ENCODE data around the gene CD4. TPM values are rescaled to one million over a fixed set of nuclear protein-coding genes. Genes with fewer than 3 reads are reported as not detected.

Gene CD4
- total RNA-seq, 2 donors from 2014 or later, result 0.77 to 1.3 TPM

DNA sequence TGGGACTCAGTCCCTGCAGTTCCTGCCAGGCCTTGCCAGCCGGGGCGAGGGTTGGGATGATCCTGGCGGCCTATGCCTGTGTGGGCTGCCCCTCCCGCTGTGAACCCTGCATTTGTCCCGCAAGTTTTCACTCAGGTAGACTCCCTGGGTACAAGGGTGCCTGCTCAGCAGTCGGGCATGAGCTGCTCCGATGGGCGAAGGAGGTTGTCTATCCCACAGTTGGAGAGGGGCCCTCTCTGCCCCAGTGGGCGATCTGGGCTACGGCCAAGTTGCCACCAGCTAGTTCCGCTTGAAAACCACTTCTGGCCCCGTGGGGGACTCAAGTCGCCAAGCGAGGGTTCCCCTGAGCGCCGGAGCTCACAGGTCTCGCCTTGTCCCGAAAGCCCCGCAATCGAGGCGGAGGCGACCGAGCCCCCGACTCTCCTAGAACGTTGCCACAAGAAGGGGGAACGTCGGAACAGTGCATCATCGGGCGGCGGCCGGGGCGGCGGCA, 77.6 kb downstream of the CD4 start:
- Mint-ChIP-seq H3K27me3 (ENCODE audit: insufficient read depth) (no peaks in the 10 kb centered on the region), H3K4me3 (peak overlapping the region; percentile 95), H3K9me3 (no peaks in the 10 kb centered on the region), H3K36me3 (ENCODE audit: low read depth) (peaks cover 70% of the 10 kb centered on the region), H3K4me1 (peaks cover 53% of the 10 kb centered on the region), H3K27ac (peak overlapping the region; percentile 96)
- H3K27ac ChIP-seq (ENCODE audit: low read depth, low read length), result no peak overlapping the region
- TF ChIP-seq, protein P1, sequence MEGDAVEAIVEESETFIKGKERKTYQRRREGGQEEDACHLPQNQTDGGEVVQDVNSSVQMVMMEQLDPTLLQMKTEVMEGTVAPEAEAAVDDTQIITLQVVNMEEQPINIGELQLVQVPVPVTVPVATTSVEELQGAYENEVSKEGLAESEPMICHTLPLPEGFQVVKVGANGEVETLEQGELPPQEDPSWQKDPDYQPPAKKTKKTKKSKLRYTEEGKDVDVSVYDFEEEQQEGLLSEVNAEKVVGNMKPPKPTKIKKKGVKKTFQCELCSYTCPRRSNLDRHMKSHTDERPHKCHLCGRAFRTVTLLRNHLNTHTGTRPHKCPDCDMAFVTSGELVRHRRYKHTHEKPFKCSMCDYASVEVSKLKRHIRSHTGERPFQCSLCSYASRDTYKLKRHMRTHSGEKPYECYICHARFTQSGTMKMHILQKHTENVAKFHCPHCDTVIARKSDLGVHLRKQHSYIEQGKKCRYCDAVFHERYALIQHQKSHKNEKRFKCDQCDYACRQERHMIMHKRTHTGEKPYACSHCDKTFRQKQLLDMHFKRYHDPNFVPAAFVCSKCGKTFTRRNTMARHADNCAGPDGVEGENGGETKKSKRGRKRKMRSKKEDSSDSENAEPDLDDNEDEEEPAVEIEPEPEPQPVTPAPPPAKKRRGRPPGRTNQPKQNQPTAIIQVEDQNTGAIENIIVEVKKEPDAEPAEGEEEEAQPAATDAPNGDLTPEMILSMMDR (conservative IDR thresholded peaks at IDR 0.05), result peak; percentile 13
- DNase-seq, result no peak
- peaks cover 56% of the 10 kb centered on the region for H3K36me3 ChIP-seq (ENCODE audit: control insufficient read depth, insufficient read depth, low read length)
- whole genome bisulfite sequencing, 2 experiments (ENCODE audit: insufficient coverage in 1 of 2, insufficient read length in 1 of 2), result 10 to 42% methylated on average over 10 to 33 of the region's 33 CpGs
- no peaks in the 10 kb centered on the region for H3K9me3 ChIP-seq (ENCODE audit: control insufficient read depth, low read length)
- H3K27me3 ChIP-seq (ENCODE audit: control insufficient read depth, insufficient read depth, low read length, poor library complexity, severe bottlenecking), result no peaks in the 10 kb centered on the region
- H3K4me1 ChIP-seq (ENCODE audit: control insufficient read depth, insufficient read depth, low read length), result peaks cover 8% of the 10 kb centered on the region
- peak overlapping the region; percentile 30 for H3K9ac ChIP-seq (ENCODE audit: extremely low read depth, low read length, poor library complexity, severe bottlenecking)
- H3K4me3 ChIP-seq (ENCODE audit: low read length), result peak overlapping the region; percentile 73

DNA sequence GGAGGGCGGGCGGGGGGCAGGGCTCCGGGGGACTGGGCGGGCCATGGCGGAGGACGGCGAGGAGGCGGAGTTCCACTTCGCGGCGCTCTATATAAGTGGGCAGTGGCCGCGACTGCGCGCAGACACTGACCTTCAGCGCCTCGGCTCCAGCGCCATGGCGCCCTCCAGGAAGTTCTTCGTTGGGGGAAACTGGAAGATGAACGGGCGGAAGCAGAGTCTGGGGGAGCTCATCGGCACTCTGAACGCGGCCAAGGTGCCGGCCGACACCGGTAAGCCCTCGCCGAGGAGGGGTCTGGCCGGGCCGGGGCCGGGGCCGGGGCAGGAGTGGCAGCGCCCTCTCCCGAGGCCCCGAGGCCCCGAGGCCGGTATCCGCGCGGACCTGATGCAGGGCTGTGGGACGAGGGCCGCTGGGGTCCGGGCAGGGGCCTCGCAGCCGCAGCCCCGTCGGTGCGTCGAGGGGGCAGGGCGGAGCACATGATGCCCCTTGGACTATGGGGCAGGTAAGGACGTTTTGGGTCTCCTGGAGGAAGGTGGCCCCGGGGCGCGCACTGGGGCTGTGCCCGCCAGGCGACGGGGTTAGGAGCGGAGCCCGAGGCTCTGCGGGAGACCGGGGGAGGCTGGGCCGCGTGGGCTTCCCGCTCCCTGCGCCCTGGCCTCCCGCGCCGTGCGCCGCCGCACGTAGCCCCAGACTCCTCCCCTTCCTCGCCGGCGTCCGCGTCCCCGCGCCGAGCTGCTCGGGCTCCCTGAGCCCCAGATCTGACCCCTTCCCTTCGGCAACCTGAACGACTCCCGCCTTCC, 78.3 kb downstream of the CD4 start, which contains the start of gene TPI1:
TPI1 (plus strand) TSS at position 119 of the 798 bp plus-strand sequence; CDS start at position 155, 36 bp downstream.
- Mint-ChIP-seq H3K4me1 (peaks cover 57% of the 10 kb centered on the region), H3K27ac (peak within 1 kb of the TSS; percentile 96), H3K27me3 (ENCODE audit: insufficient read depth) (no peaks in the 10 kb centered on the region), H3K9me3 (no peaks in the 10 kb centered on the region), H3K4me3 (peak within 1 kb of the TSS; percentile 95), H3K36me3 (ENCODE audit: low read depth) (peaks cover 68% of the 10 kb centered on the region)
- WGBS, 2 experiments (ENCODE audit: insufficient coverage in 1 of 2, insufficient read length in 1 of 2), result 0% methylated on average over 18 to 84 of the region's 86 CpGs
- peak; percentile 96 for DNase-seq
- Histone ChIP-seq H3K4me1 (ENCODE audit: control insufficient read depth, insufficient read depth, low read length) (peaks cover 8% of the 10 kb centered on the region), H3K9me3 (ENCODE audit: control insufficient read depth, low read length) (no peaks in the 10 kb centered on the region), H3K9ac (ENCODE audit: extremely low read depth, low read length, poor library complexity, severe bottlenecking) (peak within 1 kb of the TSS; percentile 77), H3K36me3 (ENCODE audit: control insufficient read depth, insufficient read depth, low read length) (peaks cover 53% of the 10 kb centered on the region), H3K4me3 (ENCODE audit: low read length) (peak within 1 kb of the TSS; percentile 99), H3K27me3 (ENCODE audit: control insufficient read depth, insufficient read depth, low read length, poor library complexity, severe bottlenecking) (no peaks in the 10 kb centered on the region), H3K27ac (ENCODE audit: low read depth, low read length) (peak within 1 kb of the TSS; percentile 68)
- TF ChIP-seq, protein P1 (conservative IDR thresholded peaks at IDR 0.05), result no peak

DNA sequence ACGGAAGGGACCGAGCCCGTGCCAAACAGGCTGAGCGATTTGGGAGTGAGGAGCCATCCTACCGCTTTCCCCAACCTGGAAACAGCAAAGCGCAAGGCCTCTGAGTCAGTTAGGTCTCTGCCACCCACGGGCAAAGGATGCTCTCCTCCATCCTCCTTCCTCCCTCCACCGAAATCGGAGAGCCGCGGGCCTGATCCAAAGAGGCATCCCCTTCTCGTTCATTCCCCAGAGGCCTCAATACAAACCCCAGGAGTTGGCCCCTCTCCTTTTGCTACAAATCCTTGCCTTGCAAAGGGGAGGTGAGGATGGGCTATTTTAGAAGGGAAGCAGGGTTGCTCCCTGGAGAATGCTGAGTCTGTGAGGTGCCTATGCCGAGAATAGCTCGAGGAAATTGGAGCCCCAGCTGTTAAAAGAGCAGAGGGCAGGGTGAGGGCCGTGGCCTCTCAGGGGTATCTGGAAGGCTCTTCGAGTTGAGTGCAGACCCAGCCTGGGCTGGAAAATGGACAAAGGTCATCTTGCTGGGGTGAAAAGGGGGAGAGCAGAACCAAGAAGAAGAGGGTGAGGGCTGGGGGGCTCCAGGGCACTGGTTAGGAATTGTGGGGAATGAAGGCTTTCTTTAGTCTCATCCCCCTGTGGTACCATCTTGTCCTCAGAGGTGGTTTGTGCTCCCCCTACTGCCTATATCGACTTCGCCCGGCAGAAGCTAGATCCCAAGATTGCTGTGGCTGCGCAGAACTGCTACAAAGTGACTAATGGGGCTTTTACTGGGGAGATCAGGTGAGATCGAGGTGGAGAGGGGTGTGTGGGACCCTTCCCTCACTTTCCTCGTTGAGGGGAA, 79.1 kb downstream of the CD4 start:
- H3K4me1 ChIP-seq (ENCODE audit: control insufficient read depth, insufficient read depth, low read length), result peaks cover 8% of the 10 kb centered on the region
- H3K9me3 Mint-ChIP-seq, result no peaks in the 10 kb centered on the region
- H3K4me1 Mint-ChIP-seq, result peaks cover 57% of the 10 kb centered on the region
- no peaks in the 10 kb centered on the region for H3K27me3 Mint-ChIP-seq (ENCODE audit: insufficient read depth)
- peaks cover 45% of the 10 kb centered on the region for H3K36me3 ChIP-seq (ENCODE audit: control insufficient read depth, insufficient read depth, low read length)
- H3K4me3 Mint-ChIP-seq, result peak overlapping the region; percentile 95
- TF ChIP-seq, protein P1 (conservative IDR thresholded peaks at IDR 0.05), result no peak
- peak overlapping the region; percentile 93 for H3K27ac Mint-ChIP-seq
- H3K27ac ChIP-seq (ENCODE audit: low read depth, low read length), result peak overlapping the region; percentile 47
- no peaks in the 10 kb centered on the region for H3K27me3 ChIP-seq (ENCODE audit: control insufficient read depth, insufficient read depth, low read length, poor library complexity, severe bottlenecking)
- WGBS, 2 experiments (ENCODE audit: insufficient coverage in 1 of 2, insufficient read length in 1 of 2), result 8 to 10% methylated on average over 6 to 22 of the region's 22 CpGs
- peaks cover 61% of the 10 kb centered on the region for H3K36me3 Mint-ChIP-seq (ENCODE audit: low read depth)
- peak; percentile 65 for DNase-seq
- peak overlapping the region; percentile 77 for H3K9ac ChIP-seq (ENCODE audit: extremely low read depth, low read length, poor library complexity, severe bottlenecking)
- H3K4me3 ChIP-seq (ENCODE audit: low read length), result peak overlapping the region; percentile 99
- no peaks in the 10 kb centered on the region for H3K9me3 ChIP-seq (ENCODE audit: control insufficient read depth, low read length)
